ENCODE data around the gene KIR2DL3.
"Not testable (repeated sequence)": the region's sequence is repeated elsewhere in the genome, so short reads cannot be mapped to it uniquely, and the experiment has no call there.

KIR2DL3 gene

DNA sequence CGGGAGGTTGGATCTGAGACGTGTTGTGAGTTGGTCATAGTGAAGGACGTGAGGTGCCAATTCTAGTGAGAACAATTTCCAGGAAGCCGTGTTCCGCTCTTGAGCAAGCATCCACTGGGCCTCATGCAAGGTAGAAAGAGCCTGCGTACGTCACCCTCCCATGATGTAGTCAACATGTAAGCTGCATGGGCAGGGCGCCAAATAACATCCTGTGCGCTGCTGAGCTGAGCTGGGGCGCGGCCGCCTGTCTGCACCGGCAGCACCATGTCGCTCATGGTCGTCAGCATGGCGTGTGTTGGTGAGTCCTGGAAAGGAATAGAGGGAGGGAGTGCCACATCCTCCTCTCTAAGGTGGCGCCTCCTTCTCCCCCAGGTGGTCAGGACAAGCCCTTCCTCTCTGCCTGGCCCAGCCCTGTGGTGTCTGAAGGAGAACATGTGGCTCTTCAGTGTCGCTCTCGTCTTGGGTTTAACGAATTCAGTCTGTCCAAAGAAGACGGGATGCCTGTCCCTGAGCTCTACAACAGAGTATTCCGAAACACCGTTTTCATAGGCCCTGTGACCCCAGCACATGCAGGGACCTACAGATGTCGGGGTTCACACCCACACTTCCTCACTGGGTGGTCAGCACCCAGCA, 47.9 kb downstream of the KIR2DL3 start:
- DNase-seq (ENCODE audit: extremely low read depth in 1 of 2, low read depth in 1 of 2), result not testable (repeated sequence)

- DNase-seq (ENCODE audit: extremely low read depth in 1 of 2, low read depth in 1 of 2), result not testable (repeated sequence)
Measured at GRCh38 chr19:54788154-54788553, 49.8 kb downstream of the KIR2DL3 start.

DNA sequence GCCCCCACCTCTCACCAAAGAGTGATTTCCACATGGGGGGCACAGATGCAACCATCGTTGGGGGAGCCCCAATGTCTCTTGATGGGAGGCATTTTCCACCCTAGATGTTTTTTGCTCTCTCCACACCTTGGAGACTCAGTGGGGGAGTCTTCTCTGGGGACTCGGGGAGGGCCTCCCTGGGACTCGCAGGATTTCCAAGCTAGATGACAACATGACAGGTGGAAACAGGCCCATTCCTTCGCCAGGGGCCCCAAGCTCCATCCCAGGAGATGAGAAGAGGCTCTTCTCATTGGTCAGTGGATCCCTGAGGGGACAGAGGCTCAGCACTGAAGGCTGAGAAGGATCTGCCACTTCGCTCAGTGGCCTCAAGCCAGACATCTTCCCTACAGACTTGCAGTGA, 52.4 kb downstream of the KIR2DL3 start:
- no peak for DNase-seq (ENCODE audit: extremely low read depth in 1 of 2, low read depth in 1 of 2)

- DNase-seq (ENCODE audit: extremely low read depth in 1 of 2, low read depth in 1 of 2), result no peak
Measured at GRCh38 chr19:54791476-54791875, 53.2 kb downstream of the KIR2DL3 start.

- DNase-seq (ENCODE audit: extremely low read depth in 1 of 2, low read depth in 1 of 2), result no peak
Measured at GRCh38 chr19:54792814-54793213, 54.5 kb downstream of the KIR2DL3 start.

- no peak for DNase-seq (ENCODE audit: extremely low read depth in 1 of 2, low read depth in 1 of 2)
Measured at GRCh38 chr19:54795758-54796157, 57.4 kb downstream of the KIR2DL3 start.

Measured in activated CD8-positive, alpha-beta memory T cell treated with anti-CD3 and anti-CD28 coated beads for 1 hour (primary cell).